Measurements from ENCODE around the gene RCHY1. TPM values are rescaled to one million over a fixed set of nuclear protein-coding genes. Genes with fewer than 3 reads are reported as not detected.
"Not testable (repeated sequence)": the region's sequence is repeated elsewhere in the genome, so short reads cannot be mapped to it uniquely, and the experiment has no call there.

Gene RCHY1
- total and polyA plus RNA-seq, 2 donors (not counting 3 experiments of a cell fraction or from before 2014, with no cell fraction given): 21.1 to 30.9 TPM

DNA sequence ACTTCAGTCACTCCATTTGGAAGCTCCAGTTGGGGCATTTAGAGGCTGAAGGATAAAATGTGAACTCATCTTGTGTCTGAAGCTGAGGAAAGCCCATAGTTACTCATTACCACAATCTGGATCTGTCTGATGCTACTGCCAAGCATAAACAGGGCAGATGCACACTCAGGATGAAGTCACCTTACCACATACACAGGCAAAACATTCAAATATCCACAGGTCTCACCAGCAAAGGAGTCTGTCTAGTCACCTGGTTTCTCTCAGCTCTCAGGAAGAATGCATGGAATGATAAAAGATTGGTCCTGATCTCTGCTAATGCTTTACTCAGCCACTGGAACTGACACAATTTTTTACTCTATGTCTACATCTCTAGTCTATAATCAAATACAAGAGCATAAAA lies 28.6 kb upstream of the RCHY1 start:
- TF ChIP-seq POLR2A (IDR thresholded peaks at IDR 0.05; ENCODE audit: low read depth, low read length): no peak
- TF ChIP-seq GATA2 (IDR thresholded peaks at IDR 0.05; ENCODE audit: insufficient read depth, insufficient read length, low read depth, low read length): no peak
- TF ChIP-seq, protein P1, sequence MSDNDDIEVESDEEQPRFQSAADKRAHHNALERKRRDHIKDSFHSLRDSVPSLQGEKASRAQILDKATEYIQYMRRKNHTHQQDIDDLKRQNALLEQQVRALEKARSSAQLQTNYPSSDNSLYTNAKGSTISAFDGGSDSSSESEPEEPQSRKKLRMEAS (IDR thresholded peaks at IDR 0.05; ENCODE audit: insufficient read depth, insufficient read length): no peak
- TF ChIP-seq FOS (IDR thresholded peaks at IDR 0.05; ENCODE audit: borderline replicate concordance, insufficient read depth, low read length): no peak
- TF ChIP-seq, protein P2, sequence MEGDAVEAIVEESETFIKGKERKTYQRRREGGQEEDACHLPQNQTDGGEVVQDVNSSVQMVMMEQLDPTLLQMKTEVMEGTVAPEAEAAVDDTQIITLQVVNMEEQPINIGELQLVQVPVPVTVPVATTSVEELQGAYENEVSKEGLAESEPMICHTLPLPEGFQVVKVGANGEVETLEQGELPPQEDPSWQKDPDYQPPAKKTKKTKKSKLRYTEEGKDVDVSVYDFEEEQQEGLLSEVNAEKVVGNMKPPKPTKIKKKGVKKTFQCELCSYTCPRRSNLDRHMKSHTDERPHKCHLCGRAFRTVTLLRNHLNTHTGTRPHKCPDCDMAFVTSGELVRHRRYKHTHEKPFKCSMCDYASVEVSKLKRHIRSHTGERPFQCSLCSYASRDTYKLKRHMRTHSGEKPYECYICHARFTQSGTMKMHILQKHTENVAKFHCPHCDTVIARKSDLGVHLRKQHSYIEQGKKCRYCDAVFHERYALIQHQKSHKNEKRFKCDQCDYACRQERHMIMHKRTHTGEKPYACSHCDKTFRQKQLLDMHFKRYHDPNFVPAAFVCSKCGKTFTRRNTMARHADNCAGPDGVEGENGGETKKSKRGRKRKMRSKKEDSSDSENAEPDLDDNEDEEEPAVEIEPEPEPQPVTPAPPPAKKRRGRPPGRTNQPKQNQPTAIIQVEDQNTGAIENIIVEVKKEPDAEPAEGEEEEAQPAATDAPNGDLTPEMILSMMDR (IDR thresholded peaks at IDR 0.05; ENCODE audit: extremely low read depth in 1 of 2, insufficient read depth in 1 of 2, low read depth in 1 of 2, low read length in 2 of 2): no peak
- TF ChIP-seq JUN (IDR thresholded peaks at IDR 0.05; ENCODE audit: borderline replicate concordance, insufficient read depth, insufficient read length, low read depth): no peak
- TF ChIP-seq POLR2AphosphoS5 (IDR thresholded peaks at IDR 0.05; ENCODE audit: insufficient read depth, low read depth, low read length): no peak
- no peak for TF ChIP-seq MYC (IDR thresholded peaks at IDR 0.05; ENCODE audit: low read depth, low read length)
- no peak for TF ChIP-seq EZH2 (IDR thresholded peaks at IDR 0.05; ENCODE audit: borderline replicate concordance, low read depth, low read length, severe bottlenecking)
- no peak overlapping the region for H2AFZ ChIP-seq (ENCODE audit: low read depth, low read length)
- H3K36me3 ChIP-seq (ENCODE audit: control insufficient read depth in 2 of 2, extremely low read depth in 1 of 2, insufficient read depth in 2 of 2, low read length in 2 of 2): no peaks in the 10 kb centered on the region
- no peaks in the 10 kb centered on the region for H3K27me3 ChIP-seq (ENCODE audit: control insufficient read depth in 2 of 2, insufficient read depth in 2 of 2, low read length in 2 of 2)
- ChIA-PET POLR2A (no interaction called here), CTCF (interaction anchor here (1.0 kb wide), 1 partner anchor 398 kb away, joined by 3 read pairs; the partner anchor contains the start of gene NAAA)
- H3K4me2 ChIP-seq (ENCODE audit: insufficient read depth, low read length): no peak overlapping the region
- no peak overlapping the region for H3K9ac ChIP-seq (replicated peaks; ENCODE audit: extremely low read depth, insufficient read depth, low read length)
- no peaks in the 10 kb centered on the region for H3K79me2 ChIP-seq (ENCODE audit: control insufficient read depth, insufficient read depth, low read length)
- BruUV-seq (replicated peaks): no TSS peak
- H3K27ac ChIP-seq (ENCODE audit: insufficient read depth, low read depth, low read length): no peak overlapping the region
- no peak overlapping the region for H3K4me3 ChIP-seq (replicated peaks in 1 of 3; ENCODE audit: insufficient read depth in 1 of 3, low read depth in 1 of 3, low read length in 3 of 3)
- dilution Hi-C loops (cut with MboI; ENCODE audit: extremely low pct_ligation_motif_present, low sequenced_read_pairs): no loop called here
- intact Hi-C loops (cut with micrococcal nuclease): no loop called here
- DNase-seq (ENCODE audit: low read depth, low spot score) (no peak), FAIRE-seq (no peak)
- H3K9me1 ChIP-seq (replicated peaks; ENCODE audit: control insufficient read depth, extremely low read depth, insufficient read depth, low read length): no peaks in the 10 kb centered on the region
- no peaks in the 10 kb centered on the region for H3K4me1 ChIP-seq (ENCODE audit: control insufficient read depth, extremely low read depth, insufficient read depth, low read length)
- no peaks in the 10 kb centered on the region for H3K9me3 ChIP-seq (replicated peaks; ENCODE audit: control insufficient read depth, insufficient read depth, low read length)
- no peaks in the 10 kb centered on the region for H4K20me1 ChIP-seq (replicated peaks; ENCODE audit: control insufficient read depth, extremely low read depth, insufficient read depth, low read length)

DNA sequence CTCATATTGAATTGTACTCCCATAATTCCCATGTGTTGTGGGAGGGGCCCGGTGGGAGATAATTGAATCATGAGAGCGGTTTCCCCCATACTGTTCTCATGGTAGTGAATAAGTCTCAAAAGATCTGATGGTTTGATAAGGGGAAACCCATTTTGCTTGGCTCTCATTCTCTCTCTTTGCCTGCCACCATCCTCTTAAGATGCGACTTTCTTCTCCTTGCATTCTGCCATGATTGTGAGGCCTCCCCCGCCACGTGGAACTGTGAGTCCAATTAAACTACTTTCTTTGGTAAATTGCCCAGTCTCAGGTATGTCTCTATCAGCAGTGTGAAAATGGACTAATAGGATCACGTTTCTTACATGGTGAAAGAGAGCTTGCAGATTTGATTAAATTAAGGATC lies 23.1 kb upstream of the RCHY1 start:
- H3K4me2 ChIP-seq (ENCODE audit: insufficient read depth, low read length); H3K4me3 ChIP-seq (replicated peaks in 1 of 3; ENCODE audit: insufficient read depth in 1 of 3, low read depth in 1 of 3, low read length in 3 of 3); H3K4me1 ChIP-seq (ENCODE audit: control insufficient read depth, extremely low read depth, insufficient read depth, low read length); H3K27ac ChIP-seq (ENCODE audit: insufficient read depth, low read depth, low read length); POLR2A ChIA-PET; H3K9ac ChIP-seq (replicated peaks; ENCODE audit: extremely low read depth, insufficient read depth, low read length); H2AFZ ChIP-seq (ENCODE audit: low read depth, low read length); H3K27me3 ChIP-seq (ENCODE audit: control insufficient read depth in 2 of 2, insufficient read depth in 2 of 2, low read length in 2 of 2); dilution Hi-C loops (cut with MboI; ENCODE audit: extremely low pct_ligation_motif_present, low sequenced_read_pairs); intact Hi-C loops (cut with micrococcal nuclease); CTCF ChIA-PET; H4K20me1 ChIP-seq (replicated peaks; ENCODE audit: control insufficient read depth, extremely low read depth, insufficient read depth, low read length); H3K79me2 ChIP-seq (ENCODE audit: control insufficient read depth, insufficient read depth, low read length); H3K36me3 ChIP-seq (ENCODE audit: control insufficient read depth in 2 of 2, extremely low read depth in 1 of 2, insufficient read depth in 2 of 2, low read length in 2 of 2); H3K9me1 ChIP-seq (replicated peaks; ENCODE audit: control insufficient read depth, extremely low read depth, insufficient read depth, low read length); H3K9me3 ChIP-seq (replicated peaks; ENCODE audit: control insufficient read depth, insufficient read depth, low read length); BruUV-seq (replicated peaks); FAIRE-seq; DNase-seq (ENCODE audit: low read depth, low spot score): not testable (repeated sequence)

DNA sequence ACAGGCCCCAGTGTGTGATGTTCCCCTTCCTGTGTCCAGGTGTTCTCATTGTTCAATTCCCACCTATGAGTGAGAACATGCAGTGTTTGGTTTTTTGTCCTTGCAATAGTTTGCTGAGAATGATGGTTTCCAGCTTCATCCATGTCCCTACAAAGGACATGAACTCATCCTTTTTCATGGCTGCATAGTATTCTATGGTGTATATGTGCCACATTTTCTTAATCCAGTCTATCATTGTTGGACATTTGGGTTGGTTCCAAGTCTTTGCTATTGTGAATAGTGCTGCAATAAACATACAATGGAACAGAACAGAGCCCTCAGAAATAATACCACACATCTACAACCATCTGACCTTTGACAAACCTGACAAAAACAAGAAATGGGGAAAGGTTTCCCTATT lies 19.7 kb upstream of the RCHY1 start:
- H3K4me3 ChIP-seq (replicated peaks in 1 of 3; ENCODE audit: insufficient read depth in 1 of 3, low read depth in 1 of 3, low read length in 3 of 3): not testable (repeated sequence)

More for the DNA sequence above, 19.7 kb upstream of the RCHY1 start:
- BruUV-seq (replicated peaks); FAIRE-seq; H3K9ac ChIP-seq (replicated peaks; ENCODE audit: extremely low read depth, insufficient read depth, low read length); H4K20me1 ChIP-seq (replicated peaks; ENCODE audit: control insufficient read depth, extremely low read depth, insufficient read depth, low read length); H3K9me3 ChIP-seq (replicated peaks; ENCODE audit: control insufficient read depth, insufficient read depth, low read length); dilution Hi-C loops (cut with MboI; ENCODE audit: extremely low pct_ligation_motif_present, low sequenced_read_pairs); H3K9me1 ChIP-seq (replicated peaks; ENCODE audit: control insufficient read depth, extremely low read depth, insufficient read depth, low read length); DNase-seq (ENCODE audit: low read depth, low spot score); POLR2A ChIA-PET; H3K4me2 ChIP-seq (ENCODE audit: insufficient read depth, low read length); CTCF ChIA-PET; intact Hi-C loops (cut with micrococcal nuclease); H3K79me2 ChIP-seq (ENCODE audit: control insufficient read depth, insufficient read depth, low read length); H3K27me3 ChIP-seq (ENCODE audit: control insufficient read depth in 2 of 2, insufficient read depth in 2 of 2, low read length in 2 of 2); H3K36me3 ChIP-seq (ENCODE audit: control insufficient read depth in 2 of 2, extremely low read depth in 1 of 2, insufficient read depth in 2 of 2, low read length in 2 of 2); H3K27ac ChIP-seq (ENCODE audit: insufficient read depth, low read depth, low read length); H3K4me1 ChIP-seq (ENCODE audit: control insufficient read depth, extremely low read depth, insufficient read depth, low read length); H2AFZ ChIP-seq (ENCODE audit: low read depth, low read length): not testable (repeated sequence)

Data from endothelial cell of umbilical vein (primary cell).